HG03342 (cell line): Measurements from ENCODE around the gene SMAD4.
A peak's percentile ranks its signal among the peaks of the same experiment; 100 is the strongest.

Experiments used
- ATAC-seq: cut with Tn5 transposase; IDR thresholded peaks from one replicate; pipeline ENCODE4 v1.9.1; 2021; ENCODE audit warnings: mild to moderate bottlenecking, moderate library complexity; ENCODE audit not compliant: unreplicated experiment

SMAD4 gene

DNA sequence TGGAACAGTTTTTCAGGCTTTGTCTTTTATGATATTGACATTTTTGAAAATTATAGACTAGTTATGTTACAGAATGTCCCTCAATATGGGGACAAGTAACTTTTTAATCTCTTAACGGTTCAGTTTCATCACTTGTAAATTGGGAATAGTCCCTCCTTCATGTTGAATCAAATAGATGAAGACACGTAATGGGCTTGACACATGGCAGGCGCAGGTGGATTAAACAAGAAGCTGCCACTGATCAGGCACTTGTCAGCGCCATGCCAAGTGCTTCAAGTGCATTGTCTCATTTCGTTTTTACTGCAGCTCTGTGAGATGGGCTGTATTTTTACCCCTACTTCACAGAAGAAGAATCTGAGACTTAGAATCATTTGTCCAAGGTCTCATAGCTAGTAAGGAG, 9.5 kb upstream of the SMAD4 start:
- ATAC-seq = no peak

DNA sequence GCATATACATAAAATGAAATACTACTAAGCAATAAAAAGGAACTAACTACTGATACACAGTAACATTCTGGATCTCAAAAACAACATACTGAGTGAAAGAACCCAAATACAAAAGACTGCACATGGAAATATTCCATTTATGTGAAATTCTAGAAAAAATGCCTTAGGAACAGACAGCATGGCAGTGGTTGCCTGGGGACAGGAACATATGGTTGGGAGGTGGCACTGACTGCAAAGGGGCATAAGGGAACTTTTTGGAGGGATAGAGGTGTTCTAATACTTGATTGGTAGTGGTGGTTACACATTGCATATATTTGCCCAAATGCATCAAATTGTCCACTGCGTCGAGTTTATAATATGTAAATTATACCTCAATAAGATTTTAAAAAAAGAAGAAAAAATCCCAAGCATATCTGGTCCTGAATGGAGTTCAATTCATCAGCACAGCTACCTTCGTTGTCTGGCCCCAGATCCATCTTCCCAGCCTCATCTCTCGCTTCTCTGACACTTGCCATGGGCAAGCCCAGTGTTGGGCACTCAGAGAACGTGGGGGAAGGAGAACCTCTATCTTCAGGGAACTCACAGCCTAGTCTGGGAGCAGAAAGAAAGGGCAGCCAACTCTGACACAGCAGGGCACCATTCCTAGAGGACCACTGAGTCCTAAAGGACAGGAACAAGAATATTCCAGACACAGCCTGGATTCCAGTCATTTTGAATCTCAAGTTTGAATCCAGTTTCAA, 8.6 kb upstream of the SMAD4 start:
- ATAC-seq = no peak

DNA sequence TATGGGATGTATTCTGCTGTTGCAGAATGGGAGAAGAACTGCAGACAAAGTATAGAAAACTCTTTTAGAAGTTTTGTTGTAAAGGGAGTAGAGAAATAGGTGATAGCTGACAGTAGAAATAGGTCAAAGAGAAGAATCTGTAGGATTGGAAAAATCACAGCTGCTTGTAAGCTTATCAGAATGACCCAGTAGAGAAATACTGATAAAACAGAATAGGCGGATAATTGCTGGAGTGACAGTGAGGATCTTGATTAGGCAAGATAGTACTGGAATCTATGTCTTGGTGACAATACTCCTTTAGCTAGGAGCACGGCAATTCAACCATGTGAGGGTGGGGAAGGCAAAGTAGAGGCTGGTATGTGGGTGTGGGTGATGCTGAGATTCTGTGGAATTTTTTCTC, 4.5 kb upstream of the SMAD4 start:
- ATAC-seq = no peak

DNA sequence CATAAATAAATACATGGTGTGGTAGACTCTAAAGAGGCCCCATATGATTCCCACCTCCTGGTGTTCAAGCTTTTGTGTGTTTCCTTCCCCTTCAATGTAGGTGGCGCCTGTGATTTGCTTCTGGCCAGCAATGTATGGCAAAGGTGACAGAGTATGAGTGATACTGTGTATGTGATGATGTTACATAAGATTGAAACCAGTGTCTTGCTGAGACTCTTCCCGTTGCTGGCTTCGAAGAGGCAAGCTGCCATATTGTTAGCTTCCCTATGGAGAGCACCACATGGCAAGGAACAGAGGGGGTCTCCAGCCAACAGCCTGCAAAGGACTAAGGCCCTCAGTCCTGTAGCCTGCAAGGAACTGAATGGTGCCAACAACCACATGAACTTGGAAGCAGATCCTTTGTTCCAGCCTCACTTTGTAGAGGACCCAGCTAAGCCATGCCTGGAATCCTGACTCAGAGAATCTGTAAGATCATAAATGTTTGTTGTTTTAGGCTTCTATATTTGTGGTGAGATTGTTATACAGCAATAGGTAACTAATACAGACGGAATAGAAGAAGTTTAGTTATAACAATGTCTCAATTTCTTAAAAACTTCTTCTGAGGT, 1.7 kb upstream of the SMAD4 start:
- ATAC-seq = no peak

DNA sequence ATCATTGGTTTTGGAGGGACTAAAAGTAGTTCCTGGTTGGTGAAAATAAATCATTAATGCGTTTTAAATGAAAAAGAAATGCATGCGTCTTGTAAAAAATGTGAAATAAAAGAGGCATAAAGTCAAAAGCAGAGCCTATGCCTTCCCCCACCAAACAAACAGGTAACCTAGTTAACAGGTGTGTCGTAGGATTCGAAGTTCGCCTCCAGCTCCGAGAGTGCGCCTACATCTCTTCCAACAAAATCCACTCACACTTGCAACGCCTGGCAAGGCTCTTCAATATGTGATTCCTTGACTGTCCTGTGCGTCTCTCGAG, 677 bp upstream of the SMAD4 start:
- peak; percentile 20 for ATAC-seq

DNA sequence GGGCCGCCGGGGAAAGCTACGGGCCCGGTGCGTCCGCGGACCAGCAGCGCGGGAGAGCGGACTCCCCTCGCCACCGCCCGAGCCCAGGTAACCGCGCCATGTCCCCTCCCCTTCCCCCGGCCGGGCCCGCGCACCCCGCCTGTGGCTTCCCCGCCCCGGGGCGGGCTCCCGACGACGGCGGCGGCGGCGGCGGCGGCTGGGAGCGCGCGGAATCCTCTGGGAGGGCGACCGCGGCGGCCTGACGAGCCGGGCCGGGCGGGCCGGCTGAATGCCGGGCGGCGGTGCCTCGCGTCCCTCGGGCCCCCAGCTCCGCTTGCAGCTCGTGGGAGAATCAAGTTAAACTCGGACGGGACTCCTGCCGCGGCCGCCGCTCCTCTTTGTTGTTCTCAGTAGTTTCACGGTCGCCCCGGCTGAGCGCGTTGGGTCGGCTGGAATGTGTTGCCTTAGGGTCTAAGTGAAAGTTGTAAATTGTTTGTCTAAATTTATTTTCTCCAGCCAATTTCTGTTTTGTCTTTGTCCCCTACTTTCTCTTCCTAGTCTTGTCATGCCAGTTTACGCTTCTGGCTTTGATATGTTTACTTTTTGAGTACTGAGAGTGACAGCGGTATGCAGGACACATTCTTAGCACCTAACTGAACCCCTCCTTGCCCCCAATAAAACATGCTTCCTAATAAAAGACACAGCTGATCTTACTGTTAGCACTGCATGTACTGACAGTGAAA, 685 bp downstream of the SMAD4 start:
- peak; percentile 51 for ATAC-seq

DNA sequence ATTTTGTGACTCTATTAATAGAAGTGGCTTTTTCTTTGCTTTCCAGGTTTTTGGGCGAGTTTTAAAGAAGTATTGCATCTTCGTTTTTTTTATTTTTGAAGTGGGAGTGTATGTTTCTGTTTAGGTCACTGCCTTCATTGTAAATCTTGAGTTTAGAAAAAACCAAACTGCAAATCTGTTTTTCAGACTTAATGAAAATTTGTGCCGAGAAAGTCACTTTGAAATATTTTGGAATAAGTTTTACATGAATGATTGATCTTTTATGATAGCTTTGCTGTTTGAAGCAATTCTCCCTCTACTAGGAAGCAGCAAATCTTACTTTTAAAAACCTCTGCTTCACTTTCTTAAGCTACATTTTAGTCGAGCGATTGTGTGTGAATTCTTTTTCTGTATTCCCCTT, 2.2 kb downstream of the SMAD4 start:
- ATAC-seq = no peak

DNA sequence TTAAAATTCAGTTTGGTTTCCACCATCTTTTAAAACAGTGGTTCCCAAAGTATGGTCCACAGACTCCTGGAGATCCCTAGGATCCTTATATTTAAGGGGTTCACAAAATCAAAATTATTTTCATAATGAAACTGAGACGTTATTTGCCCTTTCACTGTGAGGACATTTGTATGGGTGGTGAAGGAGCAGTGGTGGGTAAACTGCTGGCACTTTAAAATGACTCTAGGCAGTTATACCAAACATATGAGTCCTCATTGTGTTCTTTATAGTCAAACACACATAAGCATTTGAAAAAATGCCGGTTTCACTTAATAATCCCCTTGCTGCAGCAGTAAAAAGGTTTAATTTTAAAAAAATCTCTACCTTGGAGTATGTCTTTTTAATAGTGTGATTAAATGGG, 7.2 kb downstream of the SMAD4 start:
- ATAC-seq = no peak

DNA sequence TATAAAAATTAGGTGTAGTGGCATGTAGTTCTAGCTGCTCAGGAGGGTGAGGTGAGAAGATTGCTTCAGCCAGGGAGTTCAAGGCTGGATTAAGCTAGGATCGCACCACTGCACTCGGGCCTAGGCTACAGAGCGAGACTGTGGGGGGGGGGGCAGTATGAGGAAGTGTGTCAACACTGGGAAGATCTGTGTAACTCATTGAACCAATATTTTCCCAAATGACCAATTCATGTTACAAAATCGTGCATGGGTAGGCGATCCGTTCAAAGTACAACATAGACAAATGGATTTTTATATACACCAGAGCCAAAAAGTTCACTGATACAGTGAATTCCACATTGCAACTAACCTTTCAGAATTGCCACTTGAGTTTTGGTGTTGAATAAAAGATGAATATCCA, 8.1 kb downstream of the SMAD4 start:
- no peak for ATAC-seq

DNA sequence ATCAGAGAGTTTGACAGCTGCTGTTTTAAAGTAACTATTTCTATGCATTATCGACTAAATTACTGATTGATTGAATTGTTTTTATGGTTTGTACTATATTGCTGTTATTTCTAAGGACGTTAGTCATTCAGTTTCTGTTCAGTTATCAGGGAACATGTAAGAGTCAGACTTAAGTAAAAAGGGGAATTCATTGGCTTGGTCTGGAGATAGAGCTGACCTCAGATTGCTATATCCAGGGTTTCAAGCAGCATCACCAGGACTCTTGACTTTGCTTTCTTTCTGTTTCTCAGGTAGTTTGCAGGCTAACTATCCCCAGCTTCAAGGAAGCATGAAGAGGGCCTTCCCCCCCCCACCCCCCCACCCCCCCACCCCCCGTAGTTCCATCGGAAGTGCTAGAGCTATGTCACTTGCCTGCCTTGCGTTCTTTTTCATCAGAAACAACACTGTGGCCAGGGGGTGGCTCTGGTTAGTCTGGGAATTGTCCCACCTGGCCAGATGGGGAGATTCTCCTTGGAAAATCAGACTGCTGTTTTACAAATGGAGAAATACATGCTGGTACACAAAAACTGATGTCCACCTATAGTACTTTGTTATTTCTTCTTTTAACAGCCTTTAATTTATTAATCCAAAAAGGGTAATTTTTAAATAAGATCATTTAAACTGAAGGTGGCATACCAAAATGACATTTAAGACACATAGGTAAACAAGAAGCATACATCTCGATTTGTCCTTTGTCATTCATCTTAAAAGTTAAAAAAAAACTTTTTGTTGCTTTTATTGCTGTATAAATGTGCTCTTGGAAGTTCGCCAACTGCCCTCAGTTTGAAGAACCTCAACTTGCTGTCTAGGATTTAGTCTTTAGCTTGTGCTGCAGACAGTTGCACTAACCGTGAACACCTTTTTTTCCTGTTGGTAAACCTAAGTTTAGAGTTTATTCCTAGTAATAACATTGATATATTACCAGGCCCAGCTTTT, 9.4 kb downstream of the SMAD4 start:
- no peak for ATAC-seq

DNA sequence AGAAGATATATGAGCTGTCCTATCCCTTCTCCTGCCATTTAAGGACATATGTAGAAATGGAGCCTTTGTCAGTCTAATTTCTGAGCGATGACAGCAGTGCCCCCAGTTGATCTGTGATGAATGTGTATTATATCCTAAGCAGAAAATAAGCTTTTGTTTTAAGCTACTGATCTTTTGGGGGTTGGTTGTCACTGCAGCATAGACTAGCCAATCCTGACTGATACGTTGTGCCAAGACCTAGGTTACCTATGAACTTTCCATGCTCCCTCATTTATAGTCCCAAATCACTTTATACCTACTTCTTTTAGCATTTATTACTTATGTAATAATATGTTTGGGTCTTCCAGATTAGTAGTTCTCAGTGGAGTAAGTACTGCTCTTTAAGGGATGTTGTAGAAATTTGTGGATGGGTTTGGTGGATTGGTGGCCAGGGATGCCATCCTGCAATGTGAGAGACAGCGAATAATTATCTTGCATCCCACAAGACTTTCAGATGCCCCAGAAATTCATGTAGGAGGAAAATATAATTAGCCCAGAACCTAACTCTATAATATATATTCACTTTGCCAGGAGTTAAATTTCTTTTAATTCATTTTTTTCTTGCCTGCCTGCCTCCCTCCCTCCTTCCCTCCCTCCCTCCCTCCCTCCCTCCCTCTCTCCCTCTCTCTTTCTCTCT, 11.8 kb downstream of the SMAD4 start:
- no peak for ATAC-seq

DNA sequence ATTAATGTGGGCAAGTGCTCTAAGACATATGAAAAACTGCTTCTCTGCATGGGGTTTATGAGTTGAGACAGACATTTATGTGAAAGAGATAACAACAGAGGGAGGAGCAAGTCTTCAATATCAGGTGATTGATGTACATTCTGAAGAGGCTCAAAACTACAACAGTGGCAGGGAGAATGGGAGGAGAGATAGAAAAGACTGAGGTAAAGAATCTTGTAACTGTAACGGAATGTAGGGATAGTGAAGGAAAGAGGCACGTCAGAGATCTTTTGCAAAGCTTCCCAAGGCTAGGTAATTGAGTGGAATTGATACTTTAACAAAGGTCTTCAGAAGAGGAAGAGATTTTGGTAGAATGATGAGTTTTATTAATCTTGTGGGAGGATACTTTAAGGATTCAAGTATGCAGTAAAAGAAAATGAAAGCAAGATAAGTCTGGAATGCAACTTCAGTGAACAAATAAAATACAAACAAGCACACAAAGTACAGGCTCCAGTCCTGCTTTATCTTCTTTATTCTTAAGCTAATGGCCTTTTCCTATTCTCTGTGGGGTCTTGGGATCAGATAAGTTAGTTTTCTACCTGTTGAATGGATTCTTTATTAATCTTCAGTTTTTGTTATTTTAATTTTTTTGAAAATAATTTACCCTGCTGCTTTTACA, 15.0 kb downstream of the SMAD4 start:
- ATAC-seq = no peak

DNA sequence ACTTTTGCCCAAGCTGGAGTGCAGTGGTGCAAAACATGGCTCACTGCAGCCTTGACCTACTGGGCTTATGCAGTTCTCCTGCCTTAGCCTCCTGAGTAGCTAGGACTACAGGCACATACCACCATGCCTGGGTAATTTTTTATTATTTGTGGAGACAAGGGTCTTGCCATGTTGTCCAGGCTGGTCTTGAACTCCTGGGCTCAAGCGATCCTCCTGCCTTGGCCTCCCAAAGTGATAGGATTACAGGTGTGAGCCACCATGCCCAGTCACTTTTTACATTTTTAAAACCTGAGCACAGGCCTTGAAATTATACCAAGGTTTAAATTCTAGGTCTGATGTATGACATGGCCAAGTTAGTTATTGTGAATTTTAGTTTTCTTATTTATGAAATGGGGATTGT, 18.2 kb downstream of the SMAD4 start:
- ATAC-seq = no peak

DNA sequence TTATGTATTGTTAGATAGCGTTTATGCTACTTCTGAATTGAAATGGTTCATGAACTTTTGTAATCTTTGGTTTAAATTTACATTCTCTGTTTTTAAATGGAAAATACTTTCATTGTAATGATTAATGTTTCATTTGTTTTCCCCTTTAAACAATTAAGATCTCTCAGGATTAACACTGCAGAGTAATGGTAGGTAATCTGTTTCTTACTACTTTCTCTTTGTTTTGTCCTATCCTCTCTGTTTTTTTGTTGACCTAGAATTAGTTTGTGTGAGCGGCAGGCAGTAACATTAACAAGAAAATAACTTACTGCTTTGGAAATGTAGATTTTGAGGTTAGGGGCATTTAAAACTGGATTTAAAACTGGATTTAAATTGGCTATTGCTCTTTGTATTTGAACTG, 19.1 kb downstream of the SMAD4 start:
- ATAC-seq = no peak

DNA sequence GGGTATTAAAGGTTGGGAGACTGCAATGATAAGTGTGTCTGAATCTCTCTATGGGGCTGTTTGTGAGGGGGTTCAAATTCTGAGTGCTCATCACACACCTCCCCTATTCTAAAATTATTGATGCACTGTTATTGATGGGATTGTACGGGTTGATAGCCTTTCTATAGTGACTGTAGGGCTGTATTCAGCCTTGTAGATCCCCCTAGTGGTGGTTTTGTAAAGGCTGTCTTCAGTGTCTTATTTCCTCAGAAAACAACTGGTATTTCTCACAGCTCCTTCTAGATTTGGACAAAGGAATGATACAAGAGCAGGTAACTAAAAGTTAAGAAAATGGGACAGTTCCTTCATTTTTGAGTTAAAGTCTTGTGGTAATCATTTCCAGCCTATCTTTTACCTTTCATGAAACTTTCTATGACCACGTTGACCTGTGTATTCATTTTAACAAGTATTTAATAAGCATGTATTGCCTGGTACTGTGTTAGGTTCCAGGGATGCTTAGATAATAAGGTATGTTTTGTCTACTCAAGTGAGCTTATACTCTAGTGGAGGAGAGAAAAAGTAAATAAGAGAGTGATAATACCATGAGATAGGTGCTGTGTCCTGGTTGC, 21.2 kb downstream of the SMAD4 start:
- ATAC-seq = peak; percentile 78

DNA sequence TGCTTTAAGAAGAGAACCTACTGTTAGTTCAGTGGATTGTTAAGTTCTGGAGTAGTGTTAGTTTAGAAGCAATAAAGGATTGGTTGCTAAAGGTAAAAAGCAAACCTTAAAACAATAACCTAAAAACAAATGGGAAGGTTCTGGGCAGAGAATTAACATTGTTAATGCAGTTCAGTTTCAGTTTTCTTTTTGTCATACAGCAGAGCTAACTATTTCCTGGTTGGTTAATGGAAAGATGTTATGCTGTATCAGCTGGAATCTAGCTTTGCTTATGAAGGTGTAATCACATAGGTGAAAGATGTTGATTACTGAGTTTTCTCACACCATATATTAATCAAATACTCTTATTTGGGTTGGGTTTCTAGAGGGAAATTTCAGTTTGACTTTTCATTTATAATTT, 23.8 kb downstream of the SMAD4 start:
- peak; percentile 69 for ATAC-seq

DNA sequence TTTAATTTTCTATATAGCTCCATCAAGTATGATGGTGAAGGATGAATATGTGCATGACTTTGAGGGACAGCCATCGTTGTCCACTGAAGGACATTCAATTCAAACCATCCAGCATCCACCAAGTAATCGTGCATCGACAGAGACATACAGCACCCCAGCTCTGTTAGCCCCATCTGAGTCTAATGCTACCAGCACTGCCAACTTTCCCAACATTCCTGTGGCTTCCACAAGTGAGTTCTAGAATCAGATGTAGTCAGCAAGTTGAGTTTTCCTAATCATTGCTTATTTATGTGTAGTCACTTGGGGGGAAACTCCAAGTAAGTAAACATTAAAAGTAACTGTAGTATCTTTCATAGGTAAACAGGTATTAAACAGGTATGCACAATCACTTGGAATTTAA, 24.8 kb downstream of the SMAD4 start:
- ATAC-seq = no peak

DNA sequence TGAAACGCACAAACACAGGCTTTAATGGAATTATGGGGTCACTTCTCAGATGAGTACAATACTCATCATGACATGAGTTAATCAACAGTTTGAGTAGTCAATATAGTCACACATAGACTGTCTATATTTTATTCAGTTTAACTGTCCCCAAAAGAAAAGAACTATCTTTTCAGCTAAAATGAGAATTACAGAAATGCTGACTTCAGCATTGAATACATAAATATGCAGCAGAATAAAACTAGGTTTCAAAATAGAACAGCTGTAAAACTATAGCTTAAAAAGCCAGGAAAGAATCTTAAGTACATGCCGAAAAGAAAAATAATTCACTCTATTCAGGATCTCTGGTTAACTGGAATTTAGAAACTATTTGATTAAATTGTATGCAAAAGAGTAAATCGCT, 30.0 kb downstream of the SMAD4 start:
- no peak for ATAC-seq

DNA sequence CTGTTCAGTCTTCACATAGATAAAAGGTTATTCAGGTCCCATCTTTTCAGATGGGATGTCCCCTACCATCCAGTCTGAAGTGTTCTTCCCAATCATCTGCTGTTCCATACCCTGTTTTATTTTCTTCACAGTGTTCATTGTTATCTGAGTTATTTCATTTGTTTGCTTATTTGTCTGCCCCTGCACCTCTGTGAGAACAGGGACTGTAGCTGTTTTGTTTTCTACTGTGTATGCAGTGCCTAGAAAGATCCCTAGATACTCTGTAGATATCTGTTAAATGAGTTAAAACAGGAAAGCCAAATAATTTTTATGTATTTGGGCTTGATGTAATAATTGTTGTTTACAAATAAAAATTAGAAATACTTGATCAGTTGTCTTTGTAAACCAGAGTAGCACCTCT, 34.2 kb downstream of the SMAD4 start:
- ATAC-seq = no peak

DNA sequence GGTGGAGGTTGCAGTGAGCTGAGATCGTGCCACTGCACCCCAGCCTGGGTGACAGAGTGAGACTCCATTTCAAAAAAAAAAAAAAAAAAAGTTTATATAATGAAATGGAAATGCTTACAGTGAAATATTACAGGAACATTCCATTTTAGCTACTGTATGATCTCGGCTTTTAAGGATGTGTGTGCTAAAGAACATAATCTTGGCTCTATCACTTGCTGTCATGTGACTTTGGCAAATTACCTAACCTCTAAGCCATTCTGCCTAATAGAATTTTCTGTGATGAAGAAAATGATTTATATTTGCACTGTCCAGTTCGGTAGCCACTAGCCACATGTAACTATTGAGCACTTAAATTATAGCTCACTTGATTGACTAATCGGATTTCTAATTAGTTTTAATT, 36.3 kb downstream of the SMAD4 start:
- ATAC-seq = no peak
